Esophagus squamous epithelium (tissue), 5 donors: ENCODE measurements around the gene DMRTA1. TPM values are rescaled to one million over a fixed set of nuclear protein-coding genes. Genes with fewer than 3 reads are reported as not detected.
A peak's percentile ranks its signal among the peaks of the same experiment; 100 is the strongest.

Experiments used
- DNase-seq: peaks from one replicate; lab custom pipeline; 2025; lab: John Stamatoyannopoulos, UW
- H3K27ac ChIP-seq, 4 donors: fragments of 200-600 bp; sonication (generic); one replicate each; pipeline ENCODE4 v1.5.1; 2016 to 2019; ENCODE audit warnings: mild to moderate bottlenecking in 1 of 4
- H3K27me3 ChIP-seq, 4 donors: fragments of 200-600 bp; sonication (generic); 1 replicate in 3 of 4; 2 replicates in 1 of 4; pipeline versions ENCODE4 v1.5.1 to v1.6.0; 2017 to 2021; ENCODE audit warnings: antibody characterized with exemption in 1 of 4
- H3K36me3 ChIP-seq, 3 donors: fragments of 200-600 bp; sonication (generic); one replicate each; pipeline ENCODE4 v1.5.1; 2016 to 2019
- H3K4me1 ChIP-seq, 3 donors: fragments of 200-600 bp; sonication (generic); one replicate each; pipeline ENCODE4 v1.5.1; 2017 to 2019
- H3K4me3 ChIP-seq, 4 donors: fragments of 200-600 bp; sonication (generic); 1 replicate in 3 of 4; 2 replicates in 1 of 4; pipeline ENCODE4 v1.5.1; 2016 to 2019; ENCODE audit warnings: mild to moderate bottlenecking in 2 of 4, moderate library complexity in 1 of 4
- H3K9me3 ChIP-seq, 3 donors: fragments of 200-600 bp; sonication (generic); one replicate each; pipeline ENCODE4 v1.5.1; 2016 to 2019
- CTCF ChIP-seq, 6 experiments: fragments of 450-650 bp in 4 of 6; fragments of 200-600 bp in 2 of 6; sonication (generic) in 2 of 6; IDR thresholded peaks; one replicate each; pipeline ENCODE4 v1.5.1; 2016 to 2019; ENCODE audit warnings: antibody characterized with exemption in 6 of 6, mild to moderate bottlenecking in 4 of 6, moderate library complexity in 4 of 6
- POLR2A ChIP-seq, 4 donors: fragments of 450-650 bp; IDR thresholded peaks; one replicate each; pipeline ENCODE4 v1.6.1; 2017; ENCODE audit warnings: antibody characterized with exemption in 4 of 4, mild to moderate bottlenecking in 4 of 4, moderate library complexity in 3 of 4
- WGBS, 2 donors: methylation state at CpG; one replicate each; pipeline ENCODE4 v1.1.5; 2018; 5-methylcytosine and 5-hydroxymethylcytosine counted together
- intact Hi-C: fragments of 100-400 bp; cut with DNase I; formaldehyde crosslinking; loops from one replicate; pipeline ENCODE4 v1.15.0; 2022
- total RNA-seq, 4 donors: library from RNA; depleted of rRNA; stranded (reverse); fragments of >200 nt; gene quantifications; one replicate each; pipeline ENCODE4 v1.1.0, GENCODE V29; 2016
- donor health status: DM: yes; HTN: yes; CAD: no.

DMRTA1 gene
- total RNA-seq, 4 donors from 2014 or later, result 3.3 to 5.7 (median 3.5) TPM

- H3K4me1 ChIP-seq, result peaks cover 0 to 59% (median 4%) of the 10 kb centered on the region in 3 donors
- TF ChIP-seq POLR2A (IDR thresholded peaks at IDR 0.05) (no peak), CTCF (IDR thresholded peaks at IDR 0.05) (no peak)
- DNase-seq, result no peak
- no peak overlapping the region for H3K27ac ChIP-seq
- no peaks in the 10 kb centered on the region for H3K9me3 ChIP-seq
- peaks cover 0 to 27% (median 0%) of the 10 kb centered on the region in 4 donors for H3K27me3 ChIP-seq
- no peaks in the 10 kb centered on the region for H3K36me3 ChIP-seq
- intact Hi-C loops, result loop anchor here (5.0 kb wide), 2 partner anchors 142 to 202 kb away; no protein-coding TSS in a partner anchor
- peak overlapping the region in 1 of 4 donors; percentile 81 for H3K4me3 ChIP-seq
Measured at GRCh38 chr9:22449719-22450118, 3.1 kb downstream of the DMRTA1 start.

- TF ChIP-seq POLR2A (IDR thresholded peaks at IDR 0.05) (no peak), CTCF (IDR thresholded peaks at IDR 0.05) (peak; percentile 68 to 87 (median 78))
- no peaks in the 10 kb centered on the region for H3K9me3 ChIP-seq
- WGBS, 2 donors, result 10 to 11% methylated on average over 4 of the region's 4 CpGs
- DNase-seq, result no peak
- peaks cover 0 to 3% (median 0%) of the 10 kb centered on the region in 4 donors for H3K27me3 ChIP-seq
- H3K27ac ChIP-seq, result no peak overlapping the region
- no peak overlapping the region for H3K4me3 ChIP-seq
- no peaks in the 10 kb centered on the region for H3K36me3 ChIP-seq
- intact Hi-C loops, result loop anchor here (5.0 kb wide), 2 partner anchors 145 to 205 kb away; no protein-coding TSS in a partner anchor
- peaks cover 0 to 43% (median 4%) of the 10 kb centered on the region in 3 donors for H3K4me1 ChIP-seq
Measured at GRCh38 chr9:22452415-22453010, 5.9 kb downstream of the DMRTA1 start.

GRCh38 chr9:22454016-22454415 lies 7.4 kb downstream of the DMRTA1 start:
- H3K9me3 ChIP-seq, result no peaks in the 10 kb centered on the region
- intact Hi-C loops, result loop anchor here (5.0 kb wide), 2 partner anchors 147 to 207 kb away; no protein-coding TSS in a partner anchor
- TF ChIP-seq CTCF (IDR thresholded peaks at IDR 0.05), result no peak
- TF ChIP-seq POLR2A (IDR thresholded peaks at IDR 0.05), result no peak
- WGBS, 2 donors, result 26 to 59% methylated on average over 1 of the region's 1 CpG
- H3K36me3 ChIP-seq, result no peaks in the 10 kb centered on the region
- no peak overlapping the region for H3K27ac ChIP-seq
- no peak overlapping the region for H3K4me3 ChIP-seq
- H3K27me3 ChIP-seq, result peaks cover 0 to 3% (median 0%) of the 10 kb centered on the region in 4 donors
- peaks cover 0 to 30% (median 4%) of the 10 kb centered on the region in 3 donors for H3K4me1 ChIP-seq
- DNase-seq, result no peak

GRCh38 chr9:22455181-22455580 lies 8.6 kb downstream of the DMRTA1 start:
- TF ChIP-seq CTCF (IDR thresholded peaks at IDR 0.05), result no peak
- intact Hi-C loops, result no loop called here
- H3K4me1 ChIP-seq, result peaks cover 0 to 18% (median 4%) of the 10 kb centered on the region in 3 donors
- DNase-seq, result no peak
- H3K36me3 ChIP-seq, result no peaks in the 10 kb centered on the region
- no peak overlapping the region for H3K4me3 ChIP-seq
- peaks cover 0 to 3% (median 0%) of the 10 kb centered on the region in 4 donors for H3K27me3 ChIP-seq
- whole genome bisulfite sequencing, 2 donors, result 52 to 73% methylated on average over 4 of the region's 4 CpGs
- H3K9me3 ChIP-seq, result no peaks in the 10 kb centered on the region
- no peak overlapping the region for H3K27ac ChIP-seq

GRCh38 chr9:22457448-22457847 lies 10.8 kb downstream of the DMRTA1 start:
- WGBS, 2 donors, result 80 to 100% methylated on average over 1 of the region's 1 CpG
- no peaks in the 10 kb centered on the region for H3K27me3 ChIP-seq
- TF ChIP-seq POLR2A (IDR thresholded peaks at IDR 0.05) (no peak), CTCF (IDR thresholded peaks at IDR 0.05) (peak in 1 of 6 experiments; percentile 21)
- intact Hi-C loops, result no loop called here
- H3K9me3 ChIP-seq, result no peaks in the 10 kb centered on the region
- no peak overlapping the region for H3K27ac ChIP-seq
- no peak overlapping the region for H3K4me3 ChIP-seq
- H3K4me1 ChIP-seq, result peaks cover 0 to 4% (median 0%) of the 10 kb centered on the region in 3 donors
- DNase-seq, result no peak
- no peaks in the 10 kb centered on the region for H3K36me3 ChIP-seq
